NCI-H1930 (cell line): ENCODE results near the gene APLNR.

Source experiments
- DNase-seq, 2 experiments: peaks; one replicate each; lab custom pipeline; 2025; lab: John Stamatoyannopoulos, UW

APLNR gene

DNA sequence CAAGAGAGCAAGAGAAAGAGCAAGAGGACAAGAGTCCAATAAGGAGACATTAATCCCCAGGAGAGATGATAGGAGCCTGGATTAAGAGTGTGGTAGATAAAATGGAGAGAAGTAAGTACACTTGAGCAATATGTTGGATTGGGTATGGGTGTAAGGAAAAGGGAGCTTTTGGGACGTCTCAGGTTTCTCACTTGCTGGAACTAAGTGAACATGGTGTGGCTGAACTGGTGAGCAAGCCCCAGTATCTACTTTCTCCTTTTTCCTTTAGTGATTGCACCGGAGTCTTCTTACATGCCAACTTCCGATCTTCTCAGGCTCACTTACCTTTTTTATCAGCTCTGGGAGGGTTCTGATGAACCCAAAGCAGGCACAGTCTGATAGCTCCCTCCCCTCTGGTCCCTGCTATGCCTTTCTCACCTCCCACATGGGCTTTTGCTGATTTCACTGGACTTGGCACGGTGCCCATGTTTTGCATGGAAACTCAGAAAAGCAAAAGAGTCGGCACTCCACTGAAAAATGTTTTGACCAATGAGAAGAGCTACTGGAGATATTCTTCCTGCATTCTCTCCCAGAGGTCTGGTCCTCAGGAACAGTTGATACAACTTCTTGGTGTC lies 14.5 kb upstream of the APLNR start:
- no peak for DNase-seq

DNA sequence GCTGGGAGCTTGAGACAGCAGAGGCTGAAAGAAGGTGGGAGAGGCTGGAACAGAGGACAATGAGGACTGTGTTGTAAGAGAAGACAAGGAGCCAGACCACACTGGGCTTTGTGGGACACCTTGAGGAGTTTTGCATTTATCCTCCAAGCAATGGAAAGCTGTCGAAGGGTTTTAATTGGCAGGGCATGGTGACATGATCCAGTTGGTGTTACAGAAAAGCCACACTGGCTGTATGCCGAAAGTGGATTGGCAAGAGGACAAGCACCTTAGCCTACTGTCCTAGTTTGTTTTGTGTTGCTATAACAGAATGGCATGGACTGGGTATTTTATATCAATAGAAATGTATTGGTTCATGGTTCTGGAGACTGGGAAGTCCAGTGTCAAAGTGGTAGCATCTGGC lies 14.0 kb upstream of the APLNR start:
- no peak for DNase-seq

DNA sequence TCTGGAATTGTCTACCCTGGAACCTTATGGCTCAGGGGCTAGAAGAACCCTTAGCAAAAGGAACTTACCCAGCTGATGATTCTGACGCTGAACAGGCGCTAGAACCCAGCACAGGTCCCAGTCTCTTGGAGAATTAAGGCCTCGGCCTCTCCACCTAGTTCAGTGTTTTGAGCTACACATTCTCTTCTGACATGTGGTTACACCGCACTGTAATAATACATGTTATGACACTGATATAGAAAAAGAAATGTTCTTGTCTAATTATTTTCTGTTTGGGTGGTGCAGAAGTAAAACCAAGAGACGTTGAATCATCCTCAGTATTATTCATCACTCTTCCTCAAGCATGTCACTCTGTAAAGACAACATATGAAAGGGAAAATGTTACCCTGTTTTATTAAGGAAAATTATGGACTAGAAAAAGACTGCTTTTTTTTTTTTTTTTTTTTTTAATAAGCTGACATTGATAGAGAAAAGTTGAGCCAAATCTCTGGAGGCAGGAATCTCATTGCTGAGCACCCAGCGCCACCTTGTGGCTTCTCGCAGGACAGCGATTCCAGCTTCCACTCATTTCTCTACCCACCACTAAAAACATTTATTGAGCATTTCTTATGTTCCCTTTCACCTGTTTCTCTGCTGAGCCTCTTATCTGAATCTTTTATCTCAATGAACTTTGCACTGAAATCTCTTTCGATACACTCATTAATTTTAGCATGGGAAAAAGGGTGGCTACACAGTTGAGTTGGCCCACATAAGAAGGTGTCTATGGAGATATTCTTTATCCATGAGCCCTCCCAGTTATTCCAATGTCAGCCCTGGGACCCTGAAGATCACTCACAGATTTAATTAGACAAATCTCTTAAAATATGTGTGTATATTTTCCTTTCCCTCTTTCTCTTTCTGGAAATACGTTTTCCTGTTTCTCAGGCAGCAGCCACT lies 12.6 kb upstream of the APLNR start:
- peak in 1 of 2 experiments; percentile 41 for DNase-seq

DNA sequence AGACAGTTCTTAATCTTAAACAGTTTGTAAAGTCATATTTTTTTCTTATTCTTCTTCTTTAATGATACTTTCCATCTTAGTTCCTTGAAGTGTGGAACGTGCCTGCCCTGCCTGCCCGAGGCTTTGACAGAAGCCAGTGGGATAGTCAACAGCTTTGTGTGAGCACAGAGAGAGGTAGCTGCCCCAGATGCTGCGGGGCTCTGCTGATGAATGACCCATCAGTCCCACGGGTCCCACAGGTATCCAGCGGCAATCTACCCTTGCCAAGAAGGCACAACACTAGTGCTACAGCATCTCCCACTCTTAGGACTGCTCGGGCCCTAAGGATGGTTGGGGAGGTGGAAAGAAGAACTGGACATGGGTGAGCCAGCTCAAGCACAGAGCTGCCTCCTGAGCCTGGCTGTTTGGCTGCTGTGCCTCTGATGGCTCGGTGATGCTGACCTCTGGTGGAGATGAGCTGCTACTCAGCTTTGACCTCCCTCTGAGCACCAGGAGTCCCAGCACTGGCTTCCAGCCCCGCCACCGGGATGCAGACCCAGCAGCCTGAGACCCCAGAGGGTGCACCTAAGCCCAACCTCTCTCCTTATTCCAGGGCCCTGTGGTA lies 11.8 kb upstream of the APLNR start:
- peak; percentile 31 to 49 for DNase-seq

- DNase-seq: no peak
Measured at GRCh38 chr11:57244911-57245310, 7.9 kb upstream of the APLNR start.

DNA sequence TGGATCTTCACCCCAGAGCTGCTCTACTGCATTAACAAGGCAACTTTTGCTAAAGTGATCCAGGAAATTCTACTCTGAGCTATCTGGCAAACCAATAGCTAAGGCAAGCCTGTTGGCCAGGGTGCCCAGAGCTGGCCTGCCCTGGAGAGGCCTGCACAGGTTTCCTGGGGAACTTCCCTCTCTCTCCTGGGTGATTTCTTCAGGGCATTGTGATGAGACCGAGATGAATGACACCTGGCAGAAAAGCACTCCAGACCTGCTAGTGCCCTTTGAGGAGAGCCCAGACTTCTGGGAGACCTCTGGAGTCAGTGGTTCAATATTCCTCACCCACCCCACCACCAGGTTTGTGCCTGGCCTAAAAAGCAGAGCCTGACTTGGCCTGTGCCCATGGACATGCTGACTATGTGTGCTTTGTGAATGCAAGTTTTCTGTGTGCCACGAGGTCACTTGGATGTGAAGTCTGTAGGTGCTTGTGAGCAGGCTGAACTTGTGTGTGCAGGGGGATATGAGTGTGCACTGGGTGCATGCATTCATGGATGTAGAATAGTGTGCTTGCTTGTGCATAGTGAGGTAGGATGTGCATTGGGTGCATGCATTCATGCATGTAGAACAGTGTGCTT lies 4.4 kb upstream of the APLNR start:
- DNase-seq: no peak

DNA sequence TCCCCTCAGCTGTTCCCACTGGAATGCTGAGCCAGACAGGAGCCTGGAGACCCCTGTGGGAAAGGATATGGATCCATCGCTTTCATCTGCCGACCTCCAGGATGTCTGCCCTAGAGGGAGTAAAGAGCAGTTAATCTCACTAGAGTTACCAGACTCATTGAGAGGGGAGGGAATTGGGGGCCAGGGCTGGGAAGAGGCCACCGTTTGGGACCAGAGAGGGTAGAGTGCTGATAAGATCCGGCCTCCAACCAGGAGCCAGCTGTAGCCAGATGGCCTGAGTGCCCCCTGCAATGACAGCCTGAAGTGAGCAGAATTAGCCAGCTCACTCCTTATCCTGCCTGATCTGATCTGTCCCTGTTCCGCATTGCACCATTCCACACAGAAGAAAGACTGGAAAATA lies 3.7 kb upstream of the APLNR start:
- DNase-seq: no peak

DNA sequence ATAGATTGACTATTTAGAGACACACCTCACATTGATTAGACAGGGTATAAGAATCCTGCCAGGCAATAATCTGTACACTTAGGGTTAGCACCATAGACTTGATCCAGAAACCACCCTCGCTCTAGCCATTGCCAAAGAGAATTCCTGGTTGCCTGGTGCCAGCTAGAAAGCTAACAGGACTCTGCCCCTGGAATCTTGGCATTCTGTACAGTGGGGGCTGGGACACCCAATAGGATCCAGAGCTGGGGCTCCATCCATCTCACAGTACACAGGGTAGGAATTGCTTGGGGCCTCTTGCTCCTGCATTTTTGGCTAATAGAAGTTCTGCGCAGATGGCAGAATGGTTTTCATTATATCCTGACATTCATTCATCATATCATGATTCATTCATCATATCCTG lies 3.0 kb upstream of the APLNR start:
- no peak for DNase-seq

GRCh38 chr11:57239348-57239747 lies 2.3 kb upstream of the APLNR start:
- DNase-seq: no peak

GRCh38 chr11:57235761-57236703 lies 1.0 kb downstream of the APLNR start:
- DNase-seq: no peak

DNA sequence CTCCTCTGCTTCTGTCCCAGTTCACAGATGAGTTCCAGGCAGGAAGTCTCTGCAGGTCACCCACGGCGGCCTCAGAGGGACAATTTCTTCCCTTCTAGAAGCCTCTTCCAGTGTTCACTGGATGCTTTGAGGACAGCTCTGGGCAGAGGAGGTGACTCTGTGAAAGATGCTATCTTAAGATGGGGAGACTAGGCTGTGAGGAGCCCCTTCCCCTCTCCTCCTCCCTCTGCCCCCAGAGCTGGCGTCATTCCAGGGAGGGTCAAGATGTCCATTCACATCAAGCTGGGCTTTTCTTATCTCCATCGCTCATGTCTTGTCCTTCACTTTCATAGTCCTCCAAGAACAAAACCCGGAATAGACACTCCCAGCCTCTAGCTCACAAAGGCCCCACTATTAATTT lies 3.3 kb downstream of the APLNR start:
- no peak for DNase-seq

GRCh38 chr11:57231539-57232253 lies 5.4 kb downstream of the APLNR start:
- DNase-seq: no peak

DNA sequence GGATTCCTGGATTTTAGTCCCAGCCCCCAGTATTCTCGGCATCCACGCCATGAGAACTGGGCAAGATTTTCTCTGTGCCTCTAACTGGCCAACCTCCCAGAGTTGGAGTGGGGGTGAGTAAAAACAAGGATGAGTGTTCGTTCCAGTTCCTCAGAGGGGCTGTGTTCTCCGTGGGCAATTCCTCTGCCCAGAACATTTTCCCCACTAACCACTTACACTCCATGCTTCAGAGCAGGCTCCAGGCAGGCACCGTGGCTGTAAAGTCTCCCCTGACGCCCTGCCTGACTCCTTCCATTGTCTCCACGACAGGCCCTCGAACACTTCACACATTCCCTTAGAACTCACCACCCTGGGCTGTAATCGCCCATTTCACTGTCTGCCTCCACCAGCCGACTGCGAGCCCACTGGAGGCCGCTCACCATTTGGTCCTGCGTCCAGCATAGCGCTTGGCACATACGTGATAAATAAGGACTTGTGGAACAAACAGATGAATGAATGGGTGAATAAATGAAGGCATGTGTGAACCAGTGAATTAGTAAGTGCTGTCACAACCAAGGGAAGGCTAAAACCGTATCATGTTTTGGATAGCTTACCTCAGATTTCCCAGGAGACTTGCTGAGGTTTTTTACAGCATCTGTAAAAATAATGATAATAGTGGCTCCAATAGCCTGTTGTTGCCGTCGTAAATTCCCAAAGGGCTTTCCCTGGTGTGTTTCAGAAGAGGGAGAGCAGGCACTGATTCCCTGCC lies 6.1 kb downstream of the APLNR start:
- no peak for DNase-seq

GRCh38 chr11:57230316-57230715 lies 6.7 kb downstream of the APLNR start:
- DNase-seq: no peak

- DNase-seq: no peak
Measured at GRCh38 chr11:57228600-57228999, 8.4 kb downstream of the APLNR start.

GRCh38 chr11:57224537-57224936 lies 12.5 kb downstream of the APLNR start:
- DNase-seq: no peak

DNA sequence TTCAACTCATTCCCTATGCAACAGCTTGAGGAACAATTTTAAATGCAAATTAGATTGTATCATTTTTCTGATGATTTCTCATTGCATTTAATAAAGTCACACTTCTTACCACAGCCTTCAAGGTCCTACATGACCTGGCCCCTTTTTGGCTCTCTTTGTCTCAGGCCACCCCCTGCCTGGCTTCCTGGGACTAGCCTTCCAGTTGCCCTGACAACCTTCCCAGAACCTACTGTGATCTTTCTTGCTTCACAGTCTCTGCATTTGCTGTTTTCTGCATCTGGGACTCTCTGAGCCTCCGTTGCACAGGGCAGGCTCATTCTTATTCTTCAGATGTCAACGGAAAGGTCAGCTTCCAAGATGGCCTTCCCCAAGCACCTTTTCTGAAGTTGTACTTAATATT lies 12.9 kb downstream of the APLNR start:
- no peak for DNase-seq

DNA sequence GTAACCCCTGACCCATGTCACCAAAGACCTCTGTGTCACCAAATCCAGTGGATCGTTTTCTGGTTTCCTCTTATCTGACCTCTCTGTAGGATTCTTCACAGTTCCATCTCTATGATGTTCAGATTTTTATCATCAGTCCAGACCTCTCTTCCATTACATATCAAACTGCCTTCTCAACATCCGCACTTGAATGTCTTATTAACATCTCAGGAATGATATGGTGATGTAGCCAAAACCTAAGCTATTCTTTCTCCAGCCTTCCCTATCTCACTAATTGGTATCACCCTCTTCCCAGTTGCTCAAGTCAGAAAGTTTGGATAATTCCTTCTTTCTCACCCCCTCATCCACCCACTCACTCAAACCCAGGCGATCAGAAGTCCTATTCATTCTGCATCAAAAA lies 13.4 kb downstream of the APLNR start:
- DNase-seq: no peak

DNA sequence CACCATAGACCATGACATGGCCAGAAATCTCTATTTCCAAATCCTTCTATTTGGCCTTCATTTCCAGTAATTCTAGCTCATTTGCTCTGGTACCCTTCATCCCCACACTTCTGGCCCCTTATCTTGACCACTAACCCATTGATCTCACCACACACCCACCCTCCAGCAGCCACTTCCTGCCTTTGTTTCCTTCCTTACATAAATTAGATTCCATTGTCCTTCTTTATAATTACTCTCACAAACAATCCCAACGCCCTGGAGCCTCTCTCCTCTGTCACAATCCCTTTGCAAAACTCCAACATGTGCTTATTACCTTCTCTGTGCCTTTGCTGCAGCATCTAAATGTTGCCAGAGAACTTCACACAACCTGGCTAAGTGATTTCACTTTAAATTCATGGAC lies 14.8 kb downstream of the APLNR start:
- DNase-seq: no peak

DNA sequence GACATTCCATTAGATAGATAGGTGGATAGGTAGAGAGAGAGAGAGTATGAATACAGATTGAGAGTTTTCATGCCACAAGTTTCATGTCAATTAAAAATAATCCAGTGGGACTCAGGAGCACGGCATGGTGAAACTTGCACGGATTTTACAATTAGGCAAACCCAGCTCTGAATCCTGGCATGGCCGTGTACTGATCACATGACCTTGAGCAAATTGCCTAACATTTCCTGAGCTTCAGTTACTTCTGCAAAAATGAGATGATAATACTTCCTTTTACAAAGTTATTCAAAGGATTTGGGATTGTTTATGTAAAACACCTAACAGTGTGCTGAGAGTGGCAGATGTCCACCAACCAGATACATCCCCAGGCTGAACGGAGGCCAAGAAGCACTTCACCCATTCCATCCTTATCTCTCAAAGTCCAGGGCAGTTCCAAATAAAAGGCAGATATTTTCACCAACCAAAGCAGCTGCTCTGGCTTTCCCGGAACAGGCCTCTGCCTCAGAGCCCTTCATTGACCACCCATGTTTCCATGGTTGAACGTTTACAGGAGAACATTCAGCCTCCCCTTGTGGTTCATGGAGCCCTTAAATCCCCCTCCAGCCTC lies 17.9 kb downstream of the APLNR start:
- DNase-seq: no peak
